Lower leg skin (tissue), 4 donors: ENCODE results near the gene ENTPD1. TPM values are rescaled to one million over a fixed set of nuclear protein-coding genes. Genes with fewer than 3 reads are reported as not detected.
"Not testable (repeated sequence)": the region's sequence is repeated elsewhere in the genome, so short reads cannot be mapped to it uniquely, and the experiment has no call there.

Experiments
- DNase-seq, 2 donors: peaks; one replicate each; pipeline ENCODE4 v3.0.0-alpha.2; 2019; ENCODE audit warnings: low spot score in 2 of 2
- H3K4me3 ChIP-seq: fragments of 200-600 bp; sonication (generic); 2 replicates; pipeline ENCODE4 v1.5.1; 2017; ENCODE audit warnings: mild to moderate bottlenecking, low read depth; ENCODE audit not compliant: poor library complexity, severe bottlenecking
- CTCF ChIP-seq, 3 donors: fragments of 450-650 bp; IDR thresholded peaks; one replicate each; pipeline ENCODE4 v1.5.1; 2016; ENCODE audit warnings: antibody characterized with exemption in 3 of 3, mild to moderate bottlenecking in 3 of 3, moderate library complexity in 2 of 3
- POLR2A ChIP-seq, 2 donors: fragments of 450-650 bp; IDR thresholded peaks; one replicate each; pipeline ENCODE4 v1.6.1; 2016 to 2017; ENCODE audit warnings: antibody characterized with exemption in 2 of 2, mild to moderate bottlenecking in 1 of 2, moderate library complexity in 1 of 2
- WGBS, 2 donors: methylation state at CpG; one replicate each; pipeline ENCODE4 v1.1.5; 2018; 5-methylcytosine and 5-hydroxymethylcytosine counted together
- intact Hi-C: fragments of 100-400 bp; cut with DNase I; formaldehyde crosslinking; loops from one replicate; pipeline ENCODE4 v1.15.0; 2023; ENCODE audit warnings: low total_unique reads
- total RNA-seq, 4 donors: library from RNA; depleted of rRNA; stranded (reverse); fragments of >200 nt; gene quantifications; one replicate each; pipeline ENCODE4 v1.1.0, GENCODE V29; 2016

Gene ENTPD1
- total RNA-seq, 4 donors from 2014 or later, result 5.3 to 15.7 (median 7.7) TPM

- TF ChIP-seq POLR2A (IDR thresholded peaks at IDR 0.05), result no peak
- TF ChIP-seq CTCF (IDR thresholded peaks at IDR 0.05), result no peak
- WGBS, 2 donors, result 69% methylated on average over 2 of the region's 2 CpGs
- DNase-seq, result no peak
- intact Hi-C loops, result no loop called here
- H3K4me3 ChIP-seq, result no peak overlapping the region
Observed at GRCh38 chr10:95716866-95717265, 39.1 kb upstream of the ENTPD1 start.

GRCh38 chr10:95720745-95721144 lies 35.2 kb upstream of the ENTPD1 start:
- intact Hi-C loops, DNase-seq, H3K4me3 ChIP-seq: not testable (repeated sequence)
- 65 to 69% methylated on average over 7 of the region's 7 CpGs for WGBS, 2 donors

- intact Hi-C loops, H3K4me3 ChIP-seq, DNase-seq: not testable (repeated sequence)
- 88% methylated on average over 4 of the region's 4 CpGs for WGBS, 2 donors
Observed at GRCh38 chr10:95722496-95722895, 33.5 kb upstream of the ENTPD1 start.

- intact Hi-C loops, result no loop called here
- H3K4me3 ChIP-seq, result no peak overlapping the region
- DNase-seq, result no peak
- 34 to 35% methylated on average over 4 of the region's 4 CpGs for WGBS, 2 donors
- TF ChIP-seq POLR2A (IDR thresholded peaks at IDR 0.05), result no peak
- TF ChIP-seq CTCF (IDR thresholded peaks at IDR 0.05), result no peak
Observed at GRCh38 chr10:95728526-95728925, 27.4 kb upstream of the ENTPD1 start.

- TF ChIP-seq CTCF (IDR thresholded peaks at IDR 0.05), result no peak
- no peak for TF ChIP-seq POLR2A (IDR thresholded peaks at IDR 0.05)
- DNase-seq, result no peak
- WGBS, 2 donors, result 65 to 72% methylated on average over 3 of the region's 3 CpGs
Observed at GRCh38 chr10:95729323-95730055, 26.5 kb upstream of the ENTPD1 start.

GRCh38 chr10:95730233-95730632 lies 25.7 kb upstream of the ENTPD1 start:
- 85 to 87% methylated on average over 1 of the region's 1 CpG for WGBS, 2 donors
- H3K4me3 ChIP-seq, result no peak overlapping the region
- no peak for DNase-seq
- intact Hi-C loops, result no loop called here
- TF ChIP-seq CTCF (IDR thresholded peaks at IDR 0.05), result no peak
- no peak for TF ChIP-seq POLR2A (IDR thresholded peaks at IDR 0.05)

More at GRCh38 chr10:95729323-95730055, 26.5 kb upstream of the ENTPD1 start:
- intact Hi-C loops, result no loop called here
- no peak overlapping the region for H3K4me3 ChIP-seq

GRCh38 chr10:95732907-95733306 lies 23.1 kb upstream of the ENTPD1 start:
- 89 to 93% methylated on average over 6 of the region's 6 CpGs for WGBS, 2 donors
- intact Hi-C loops, DNase-seq, H3K4me3 ChIP-seq: not testable (repeated sequence)
